Activated CD4-positive, alpha-beta T cell treated with anti-CD3 and anti-CD28 coated beads for 1 hour (primary cell): ENCODE measurements around the gene CABLES1.

ENCODE experiments used
- DNase-seq: peaks from one replicate; pipeline ENCODE4 v3.0.0-alpha.2; 2020

The CABLES1 gene

DNA sequence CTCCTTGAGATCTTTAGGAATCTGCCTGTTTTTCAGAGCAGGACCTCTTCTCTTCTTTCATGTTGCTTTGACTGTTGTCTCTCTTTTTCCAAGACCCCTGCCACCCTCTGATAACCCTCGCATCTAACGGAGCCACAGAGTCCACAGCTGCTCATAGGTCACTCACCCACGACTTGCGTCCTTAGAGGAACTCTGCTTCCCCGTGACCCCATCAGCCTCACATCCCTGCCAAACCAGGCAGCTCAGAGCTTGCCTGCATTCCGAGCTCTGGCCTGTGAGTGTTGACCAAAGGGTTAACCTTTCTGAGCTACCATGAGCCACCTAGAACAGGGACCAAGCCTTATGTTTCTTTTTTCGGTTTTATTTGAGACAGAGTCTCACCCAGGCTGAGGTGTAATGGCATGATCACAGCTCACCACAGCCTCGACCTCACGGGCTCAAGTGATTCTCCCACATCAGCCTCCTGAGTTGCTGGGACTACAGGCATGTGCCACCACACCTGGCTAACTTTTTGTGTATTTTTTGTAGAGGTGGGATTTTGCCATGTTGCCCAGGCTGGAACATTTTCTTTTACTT, 36.4 kb downstream of the CABLES1 start:
- no peak for DNase-seq

DNA sequence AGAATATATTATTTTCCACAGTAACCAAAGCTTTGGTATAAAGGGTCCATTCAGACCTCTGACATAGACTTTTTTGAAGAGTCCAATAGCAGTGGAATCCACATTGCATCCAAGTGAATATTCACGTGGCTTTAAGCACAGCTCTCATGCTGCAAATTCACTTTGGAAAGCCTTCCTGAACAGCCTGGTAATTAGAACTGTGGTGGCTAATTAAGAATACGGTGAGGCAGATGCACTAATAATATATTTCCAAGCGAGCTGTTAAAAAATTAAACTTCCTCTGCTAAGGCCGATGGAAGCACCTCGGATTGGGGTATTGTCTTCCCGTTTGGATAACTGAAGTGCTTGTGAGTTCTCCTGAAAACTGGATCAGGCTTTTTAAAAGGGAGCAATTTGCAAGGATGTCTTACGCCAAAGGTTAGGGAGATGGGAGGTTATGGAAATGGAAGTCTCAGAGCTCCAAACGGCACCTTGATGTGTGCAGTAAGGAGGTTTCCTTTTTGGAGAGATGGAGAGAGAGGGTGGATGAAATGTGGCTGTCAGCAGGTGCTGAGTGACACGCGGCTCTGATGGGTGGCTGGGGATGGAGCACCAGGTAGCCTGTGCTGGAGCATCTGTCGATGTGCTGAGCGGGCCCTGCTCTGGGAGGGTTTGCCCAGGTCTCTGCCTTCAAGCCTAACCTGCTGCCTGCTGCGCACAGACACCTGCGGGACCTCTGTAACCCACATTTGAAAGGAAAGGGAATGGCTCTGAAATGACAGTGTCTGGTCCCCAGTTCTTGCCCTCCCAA, 37.5 kb downstream of the CABLES1 start:
- DNase-seq: no peak

DNA sequence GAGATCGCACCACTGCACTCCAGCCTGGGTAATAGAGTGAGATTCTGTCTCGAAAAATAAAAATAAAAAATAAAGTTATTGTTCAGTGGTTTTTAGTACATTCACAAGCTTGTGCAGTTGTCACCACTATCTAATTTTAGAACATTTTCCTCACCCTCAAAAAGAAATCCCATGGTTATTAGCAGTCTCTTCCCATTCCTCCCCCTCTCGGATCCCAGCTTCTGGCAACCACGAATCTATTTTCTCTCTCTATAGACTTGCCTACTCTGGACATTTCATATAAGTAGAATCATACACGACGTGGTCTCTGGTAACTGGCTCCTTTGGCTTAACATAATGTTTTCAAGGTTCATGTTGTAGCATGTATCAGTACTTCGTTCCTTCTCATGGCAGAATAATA, 38.6 kb downstream of the CABLES1 start:
- no peak for DNase-seq

DNA sequence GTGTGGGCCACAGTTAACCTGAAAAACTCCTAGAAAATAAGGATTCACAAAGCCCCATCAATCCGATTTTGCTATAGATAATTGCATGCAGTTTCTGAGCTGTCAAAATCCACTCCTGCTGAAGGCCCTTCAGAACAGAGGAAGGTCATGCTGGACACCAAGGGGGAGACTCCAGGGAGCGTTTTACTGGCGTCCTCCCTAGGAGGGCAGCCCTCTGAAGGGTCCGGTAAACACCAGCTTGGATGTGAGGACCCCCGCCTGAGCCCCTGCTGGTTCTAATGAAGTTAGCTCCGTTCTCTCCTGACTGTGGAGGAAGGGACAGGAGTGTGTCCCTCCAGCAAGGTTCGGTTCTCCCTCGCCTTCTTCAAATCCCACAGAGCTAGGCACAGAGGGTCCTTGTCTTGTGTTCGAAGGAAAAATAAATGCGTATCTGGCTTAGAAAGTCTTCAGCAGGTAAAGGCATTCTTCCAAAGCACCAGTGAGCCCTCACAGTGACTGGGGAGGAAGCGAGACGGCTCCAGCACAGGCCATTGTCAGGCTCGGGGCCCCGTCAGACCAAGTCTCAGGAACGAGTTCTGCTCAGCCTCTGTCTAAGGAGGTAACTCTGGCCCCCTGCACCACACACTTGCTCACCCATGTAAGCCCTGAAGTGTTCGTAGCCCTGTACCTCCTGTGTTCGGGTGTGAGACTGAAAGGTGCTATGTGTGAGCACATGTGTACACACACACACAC, 41.6 kb downstream of the CABLES1 start:
- DNase-seq: no peak

DNA sequence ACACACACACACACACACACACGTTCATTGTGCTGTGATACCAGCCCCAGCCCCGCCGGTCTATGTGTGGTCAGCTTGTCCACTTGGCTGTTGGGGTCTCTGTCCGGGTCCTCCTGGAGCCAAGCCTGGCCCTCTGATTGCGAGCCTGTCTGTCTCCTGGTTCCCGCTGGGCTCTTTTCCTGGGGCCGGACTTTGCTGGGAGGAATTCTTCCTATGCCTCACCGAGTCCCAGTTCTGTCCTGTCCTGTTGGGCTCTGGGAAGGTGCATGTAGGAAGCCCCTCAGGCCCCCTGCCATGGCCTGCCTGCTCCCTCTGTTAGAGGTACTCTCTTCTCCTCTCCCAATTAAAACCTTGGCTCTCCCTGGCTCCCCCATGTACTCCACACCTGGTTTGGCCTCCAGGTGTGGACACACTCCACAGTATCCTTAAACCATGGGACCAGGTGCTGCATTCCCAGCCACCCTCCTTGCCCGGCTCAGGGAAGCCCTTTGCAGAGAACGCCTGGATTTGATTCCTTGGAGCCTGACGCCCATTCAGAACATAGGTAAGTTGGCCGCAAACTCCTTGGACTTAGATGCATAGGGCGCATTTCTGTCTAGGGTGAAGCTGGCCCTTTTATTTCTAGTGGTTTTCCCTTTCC, 42.3 kb downstream of the CABLES1 start:
- no peak for DNase-seq

DNA sequence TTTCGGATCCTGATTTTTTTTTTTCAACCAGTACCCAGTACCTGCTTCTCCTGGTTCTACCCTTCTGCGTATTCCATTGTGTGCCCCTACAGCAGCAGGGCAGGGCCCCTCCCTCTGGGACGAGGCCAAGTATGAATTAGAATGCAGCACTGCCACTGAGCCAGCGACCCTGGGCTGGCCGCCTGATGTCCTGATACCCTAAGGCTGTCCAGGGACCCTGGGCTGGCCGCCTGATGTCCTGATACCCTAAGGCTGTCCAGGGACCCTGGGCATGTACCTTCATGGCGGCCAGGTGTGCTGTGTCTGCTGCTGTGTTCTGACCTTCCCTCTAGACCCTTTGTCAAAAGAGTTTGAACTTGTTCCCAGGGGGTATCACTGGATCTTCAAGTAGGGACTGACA, 42.9 kb downstream of the CABLES1 start:
- DNase-seq: no peak

DNA sequence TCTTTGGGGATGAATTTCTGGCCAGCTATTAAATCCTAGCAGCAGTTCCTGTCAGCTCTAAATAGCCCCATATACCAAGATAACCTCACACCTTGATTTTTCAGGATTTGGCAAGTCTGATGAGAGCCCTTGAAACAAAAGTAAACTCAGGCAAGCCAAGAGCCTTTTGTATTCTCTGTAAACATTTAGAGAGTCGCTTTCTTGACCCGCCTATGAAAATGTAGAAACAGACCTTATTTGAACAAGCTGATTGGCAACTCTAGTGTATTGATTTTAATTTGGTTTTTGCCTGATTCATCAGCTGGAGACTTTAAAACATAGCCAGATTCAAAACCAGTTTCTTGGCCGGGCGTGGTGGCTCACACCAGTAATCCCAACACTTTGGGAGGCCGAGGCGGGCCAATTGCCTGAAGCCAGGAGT, 43.4 kb downstream of the CABLES1 start:
- no peak for DNase-seq

DNA sequence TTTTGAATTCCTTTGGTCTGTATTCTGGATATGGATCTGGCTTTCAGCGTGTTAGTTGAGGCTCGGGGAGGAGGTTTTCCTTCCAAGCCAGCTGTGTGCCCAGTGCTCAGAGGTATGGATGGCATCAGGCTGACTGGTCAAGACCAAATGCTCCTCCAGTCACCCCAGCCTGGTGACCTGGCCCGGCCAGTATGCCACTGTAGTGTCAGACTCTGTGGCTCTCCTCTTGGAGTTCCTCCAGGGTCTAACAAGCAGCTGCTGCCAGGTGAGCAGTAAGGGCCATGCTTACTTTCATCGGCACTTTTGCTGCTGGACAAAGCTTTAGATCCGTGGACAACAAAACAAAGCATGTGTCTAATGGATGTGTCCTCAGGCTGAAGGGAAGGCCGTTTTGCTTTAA, 44.1 kb downstream of the CABLES1 start:
- no peak for DNase-seq

DNA sequence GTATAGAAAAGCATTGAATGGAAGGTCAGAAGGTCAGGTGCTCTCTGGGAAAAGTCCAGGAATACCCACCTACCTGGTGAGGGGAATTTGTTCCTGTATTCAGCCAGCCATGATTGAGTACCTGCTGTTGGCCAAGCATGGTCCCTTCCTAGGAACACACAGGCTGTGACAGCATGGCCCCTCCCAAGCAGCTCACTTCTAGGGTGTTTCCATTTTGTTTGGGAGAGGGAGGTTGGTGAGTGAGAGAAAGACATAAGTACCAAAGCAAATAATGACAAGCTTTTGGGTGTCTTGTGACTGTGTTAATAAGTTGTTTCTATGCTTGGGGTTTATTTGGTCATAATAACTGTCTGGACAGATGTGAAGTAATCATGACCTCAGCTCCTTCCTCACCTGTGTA, 46.3 kb downstream of the CABLES1 start:
- DNase-seq: no peak

DNA sequence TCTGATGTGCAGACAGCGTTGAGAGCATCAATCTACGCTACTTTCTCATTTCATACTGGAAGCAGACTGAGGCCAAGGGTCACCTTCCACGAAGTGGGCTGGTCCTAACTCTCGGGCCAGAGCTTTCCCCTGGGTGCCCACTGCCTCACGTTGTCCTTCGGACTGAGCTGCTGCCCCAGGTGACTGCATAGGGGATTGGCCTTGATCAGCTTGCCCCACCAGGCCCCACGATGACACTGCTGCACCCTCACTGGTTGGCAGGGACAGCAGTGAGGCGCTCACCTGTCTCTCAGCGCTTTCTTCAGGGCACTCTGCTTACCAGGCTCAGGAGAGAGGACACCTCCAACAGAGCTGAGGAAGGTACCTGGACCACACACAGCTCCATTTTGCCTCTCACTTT, 47.3 kb downstream of the CABLES1 start:
- DNase-seq: no peak

DNA sequence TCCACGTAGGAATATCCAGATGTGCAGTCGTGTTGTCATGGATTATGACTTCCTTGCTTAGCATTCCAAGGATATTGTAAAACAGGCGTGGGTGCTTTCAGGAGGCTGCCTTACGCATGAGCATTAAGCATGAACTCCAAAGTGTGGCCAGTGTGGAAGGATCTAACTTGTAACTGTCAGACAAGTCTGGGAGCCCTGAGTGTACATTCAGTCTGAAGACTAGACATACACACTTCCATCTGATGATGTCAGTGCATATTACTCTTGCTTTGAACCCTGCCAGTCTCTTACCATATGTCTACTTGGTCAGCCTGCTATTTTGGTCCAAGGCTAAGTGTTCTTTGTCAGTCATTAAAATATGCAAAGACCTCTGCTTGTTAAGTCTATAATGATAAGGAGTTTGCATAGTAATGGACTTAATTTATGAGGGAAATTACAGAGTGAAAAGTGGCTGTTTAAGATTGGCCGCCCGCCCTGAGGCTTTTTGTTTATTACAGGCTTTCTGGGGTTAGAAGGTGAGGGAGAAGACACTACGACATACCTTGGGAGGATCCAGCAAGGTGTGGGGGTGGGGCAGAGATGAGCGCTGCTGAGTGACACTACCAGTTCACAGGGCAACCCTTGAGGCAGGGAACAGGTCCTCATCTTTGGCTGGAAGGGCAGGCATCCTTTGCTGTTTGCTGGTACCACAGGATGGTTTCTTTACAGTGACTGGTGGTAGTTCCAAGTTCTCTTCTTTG, 48.3 kb downstream of the CABLES1 start:
- DNase-seq: no peak

DNA sequence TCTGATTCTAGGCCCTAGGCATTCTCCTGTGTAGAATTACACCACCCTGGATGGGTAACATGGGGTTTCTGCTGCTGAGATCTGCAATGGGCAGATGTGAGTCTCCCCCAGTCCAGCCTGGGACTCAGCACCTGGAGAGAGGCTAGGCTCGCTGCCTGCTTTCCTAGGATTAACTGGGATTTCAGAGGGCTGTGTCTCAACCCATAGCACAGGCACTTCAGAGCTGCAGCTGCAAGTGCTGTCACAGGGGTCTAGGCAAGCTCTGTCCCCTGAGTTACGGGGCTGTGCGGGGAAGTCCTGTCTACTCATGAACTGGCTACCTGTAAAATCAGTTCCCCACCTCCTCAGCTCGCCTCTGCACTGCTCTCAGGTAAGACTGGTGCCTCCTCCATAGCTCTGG, 51.5 kb downstream of the CABLES1 start:
- DNase-seq: no peak

DNA sequence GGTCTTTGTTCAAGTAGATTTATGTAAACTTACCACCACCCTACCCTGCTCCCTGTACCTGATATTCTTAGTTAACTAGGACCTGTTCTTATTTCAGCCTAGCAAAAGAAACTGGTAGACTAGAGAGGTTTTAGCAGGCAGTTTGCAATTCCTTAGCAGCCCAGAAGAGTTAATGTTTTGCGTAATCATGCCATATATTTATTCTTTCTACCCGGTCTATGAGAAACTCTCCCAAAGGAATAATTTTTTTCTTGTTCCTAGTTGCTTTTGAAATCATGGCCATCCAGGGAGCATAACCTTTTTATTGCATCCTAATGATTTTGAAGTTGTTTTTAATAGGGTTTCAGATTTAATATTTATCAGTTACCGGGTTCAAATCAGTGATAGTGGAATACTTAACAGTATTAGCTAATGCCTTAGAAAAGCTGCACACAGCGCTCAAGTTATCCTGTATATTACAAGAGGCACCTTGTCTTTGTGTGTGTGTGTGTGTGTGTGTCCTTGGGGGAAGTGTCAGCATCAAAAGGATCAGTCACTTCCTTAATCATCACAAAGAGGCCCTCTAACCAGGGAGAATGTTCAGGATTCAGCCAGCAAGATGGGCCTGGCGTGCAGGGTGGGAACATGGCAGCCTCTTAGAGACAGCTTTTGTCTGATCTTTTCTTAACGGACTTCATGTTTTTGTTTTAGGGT, 52.9 kb downstream of the CABLES1 start:
- no peak for DNase-seq

DNA sequence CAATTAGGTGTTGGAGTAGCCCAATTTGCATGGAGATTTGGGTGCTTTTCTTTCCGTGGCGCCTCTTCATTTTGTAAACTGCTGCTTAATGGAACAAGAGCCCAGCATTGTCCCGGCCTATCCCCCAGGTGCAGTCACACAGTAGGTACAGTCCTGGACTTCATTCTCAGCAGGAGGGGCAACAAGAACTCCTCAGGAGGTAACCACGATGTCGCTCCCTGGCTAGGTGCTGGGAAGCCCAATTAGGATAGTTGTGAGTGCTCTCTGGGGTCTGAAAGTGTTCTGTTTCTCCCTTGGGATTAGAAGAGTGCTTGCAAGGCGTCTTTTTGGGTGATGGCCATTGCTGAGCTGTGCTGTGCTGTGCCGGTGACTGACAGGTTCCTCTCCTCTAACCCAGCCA, 53.8 kb downstream of the CABLES1 start:
- no peak for DNase-seq

DNA sequence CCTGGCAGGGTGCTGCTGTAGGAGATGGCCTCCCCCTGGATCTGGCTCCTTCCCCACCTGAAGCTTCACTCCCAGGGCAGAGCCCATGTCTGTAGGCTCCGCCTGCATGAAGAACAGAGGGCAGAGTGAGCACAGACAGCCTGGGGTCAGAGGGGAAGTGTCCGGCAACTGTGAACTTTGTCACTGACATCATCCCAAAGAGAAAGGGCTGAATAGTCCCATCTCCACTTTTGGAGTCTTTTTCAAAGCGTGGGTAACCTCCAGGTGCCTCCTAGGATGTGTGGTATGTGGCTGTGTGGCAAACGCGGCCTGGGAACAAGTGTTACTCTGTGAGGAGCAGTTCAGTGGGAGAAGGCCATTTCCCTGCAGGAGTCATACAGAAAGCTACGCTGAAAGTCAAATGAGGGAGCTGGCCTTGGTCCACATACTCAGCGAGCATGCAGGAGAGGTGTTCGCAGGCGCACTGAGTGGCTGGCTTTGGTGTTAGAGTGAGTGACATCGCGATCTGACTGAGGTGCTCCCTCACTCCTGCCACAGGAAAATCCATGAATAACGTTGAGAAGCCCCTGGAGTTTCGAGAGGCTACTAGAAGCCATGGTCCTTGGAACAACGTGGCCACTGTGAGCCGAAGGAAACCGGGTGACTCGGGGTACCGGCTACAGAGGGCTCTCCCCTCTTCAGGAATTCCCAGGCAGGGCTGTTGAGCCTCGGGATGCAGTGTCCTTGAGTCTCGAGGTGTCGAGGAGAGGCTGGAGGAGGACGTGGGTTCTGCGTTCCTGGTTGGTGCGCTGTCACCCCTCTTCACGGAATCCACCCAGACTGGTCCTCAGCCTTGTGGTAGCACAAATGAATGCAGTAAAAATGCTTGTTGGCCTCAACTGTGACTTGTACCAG, 54.7 kb downstream of the CABLES1 start:
- DNase-seq: no peak

DNA sequence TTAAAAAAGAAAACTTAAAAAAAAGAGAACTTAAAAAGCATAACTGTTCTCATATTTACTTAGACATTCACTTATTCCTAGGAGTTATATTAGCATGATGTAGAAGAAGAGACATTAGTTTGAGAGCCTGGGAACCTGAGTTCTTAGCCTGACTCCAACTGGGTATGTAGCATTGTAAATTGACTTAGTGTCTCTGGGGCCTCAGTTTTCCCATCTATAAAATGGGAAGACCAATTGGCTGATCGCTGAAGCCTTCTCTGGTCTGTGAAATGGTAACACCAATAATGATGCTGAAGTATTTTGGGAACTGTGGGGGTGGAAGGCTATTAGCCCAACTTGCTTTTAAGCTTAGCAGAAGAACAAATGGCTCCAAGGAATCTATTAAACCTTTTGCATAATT, 55.9 kb downstream of the CABLES1 start:
- no peak for DNase-seq

DNA sequence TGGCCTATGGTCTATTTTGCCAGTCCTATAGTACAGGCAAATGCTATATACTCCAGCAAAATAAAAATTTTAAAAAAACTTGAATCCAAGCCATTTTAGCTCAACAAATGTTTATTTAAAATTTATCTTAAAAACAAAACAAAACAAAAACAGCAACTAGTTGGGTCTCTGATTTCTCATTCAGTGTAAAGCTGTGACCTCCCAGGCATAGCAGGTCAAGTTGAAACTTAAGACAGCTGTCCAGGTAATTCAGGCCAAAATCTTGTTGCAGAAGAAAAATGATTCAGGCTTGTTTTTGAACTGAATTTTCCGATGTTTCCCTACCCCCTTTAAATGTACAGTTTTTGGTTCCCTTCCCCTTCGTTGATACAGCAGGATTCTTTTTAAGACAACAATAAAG, 58.5 kb downstream of the CABLES1 start:
- no peak for DNase-seq

DNA sequence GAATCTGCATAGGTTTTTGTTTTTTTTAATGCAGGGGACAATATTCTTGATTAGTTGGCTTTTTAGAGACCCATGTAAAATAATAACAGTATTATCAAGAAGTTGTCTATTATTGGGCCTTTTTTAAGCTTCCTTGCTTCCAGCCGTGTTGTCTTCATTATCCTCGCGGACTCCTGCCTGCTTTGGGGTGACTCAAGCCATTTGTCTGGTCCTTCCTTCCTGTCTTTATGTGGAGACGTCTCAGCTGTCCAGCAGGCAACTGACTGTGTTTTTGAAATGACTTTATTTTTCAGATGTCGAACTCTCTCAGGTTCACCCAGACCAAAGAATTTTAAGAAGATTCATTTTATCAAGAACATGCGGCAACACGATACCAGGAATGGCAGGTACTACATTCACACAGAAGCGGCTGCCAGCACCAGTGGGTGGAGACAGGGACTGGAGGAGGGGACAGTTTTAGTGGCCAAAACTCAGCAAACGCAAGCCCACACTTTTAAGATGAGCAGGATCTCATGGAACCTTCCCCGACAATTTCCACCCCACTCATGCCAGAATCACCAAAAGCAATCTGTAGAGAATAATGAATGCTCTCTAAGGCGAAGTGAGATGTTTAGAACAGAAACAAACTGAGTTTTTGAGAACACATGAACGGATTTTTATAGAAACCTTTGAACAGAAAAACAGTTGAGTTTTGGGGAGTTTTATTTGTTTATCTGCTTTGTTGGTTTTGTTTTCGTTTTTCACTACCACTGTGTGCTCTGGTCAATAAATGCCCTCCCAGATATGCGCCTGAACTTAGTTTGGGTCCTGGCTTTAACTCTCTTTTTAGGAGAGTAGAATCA, 59.1 kb downstream of the CABLES1 start:
- no peak for DNase-seq

DNA sequence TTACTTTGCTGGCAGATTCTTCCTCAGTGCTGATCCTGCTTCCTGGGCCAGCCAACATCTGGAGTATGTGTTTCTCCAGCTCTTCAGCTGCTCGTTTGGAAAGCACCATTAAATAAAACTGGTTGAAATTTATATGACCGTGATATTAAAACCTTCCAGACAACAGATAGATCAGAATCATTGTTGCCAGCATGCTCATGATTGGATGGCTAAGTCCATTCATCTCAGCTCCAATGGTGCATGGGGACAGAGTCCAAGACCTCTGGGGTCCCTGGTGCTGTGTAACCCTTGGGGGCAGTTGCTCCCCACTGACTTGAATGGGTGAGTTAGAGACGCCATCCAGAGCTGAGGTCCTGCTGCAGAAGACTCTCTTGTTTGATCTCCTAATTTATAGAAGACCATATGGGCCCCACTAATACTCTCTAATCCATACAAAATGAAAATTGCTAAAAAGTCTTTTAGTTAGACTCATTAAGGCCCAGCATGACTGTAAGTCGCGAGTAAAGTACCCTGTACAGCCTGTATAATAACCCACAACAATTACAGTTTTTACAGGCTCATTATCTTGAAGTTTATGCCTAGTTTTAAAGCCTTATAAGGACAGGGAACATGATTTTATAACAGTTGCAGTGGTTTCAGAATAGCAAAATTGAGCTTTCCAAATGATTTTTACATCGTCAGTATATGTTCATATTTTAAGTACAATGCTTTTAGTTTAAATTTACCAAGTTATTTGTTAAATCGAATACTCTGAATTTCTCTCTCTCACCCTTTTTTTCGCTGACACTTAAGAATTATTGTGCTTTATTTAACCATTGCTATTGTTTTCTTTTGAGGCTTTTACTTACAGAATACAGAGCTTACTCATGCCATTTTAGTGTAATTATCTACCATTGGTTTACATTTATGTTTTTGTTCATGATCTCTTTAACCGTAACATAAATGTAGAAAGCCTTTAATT, 60.0 kb downstream of the CABLES1 start:
- DNase-seq: no peak
